ENCODE measurements around the gene KDM2A.

The KDM2A gene

DNA sequence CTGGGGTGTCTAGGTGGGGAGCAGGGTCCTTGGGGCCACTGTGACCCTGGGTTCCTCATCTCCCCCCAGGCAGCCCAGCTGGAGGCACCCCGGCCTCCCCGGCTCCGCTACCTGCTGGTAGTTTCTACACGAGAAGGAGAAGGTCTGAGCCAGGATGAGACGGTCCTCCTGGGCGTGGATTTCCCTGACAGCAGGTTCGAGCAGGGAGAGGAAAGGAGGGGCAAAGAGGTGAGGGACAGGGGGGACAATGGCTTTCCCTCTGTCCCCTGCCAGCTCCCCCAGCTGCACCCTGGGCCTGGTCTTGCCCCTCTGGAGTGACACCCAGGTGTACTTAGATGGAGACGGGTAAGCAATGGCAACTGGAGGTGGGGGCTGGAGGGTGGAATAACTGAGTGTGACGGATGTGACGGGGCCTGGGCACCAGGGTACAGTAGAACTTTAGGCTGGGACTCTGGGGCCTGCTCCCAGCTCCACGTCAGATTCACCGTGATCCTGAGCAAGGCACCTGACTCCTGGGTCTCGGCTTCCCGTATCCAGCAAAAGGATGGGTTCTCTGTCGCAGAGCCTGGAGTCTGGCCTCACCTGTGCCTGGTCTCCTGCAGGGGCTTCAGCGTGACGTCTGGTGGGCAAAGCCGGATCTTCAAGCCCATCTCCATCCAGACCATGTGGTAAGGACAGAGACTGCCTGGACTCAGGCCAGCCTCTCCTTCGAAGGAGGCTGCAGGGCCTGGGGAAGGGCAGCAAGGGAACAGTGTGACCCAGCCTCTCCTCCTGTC is 187.9 kb downstream of the KDM2A start:
- no peak for DNase-seq

DNA sequence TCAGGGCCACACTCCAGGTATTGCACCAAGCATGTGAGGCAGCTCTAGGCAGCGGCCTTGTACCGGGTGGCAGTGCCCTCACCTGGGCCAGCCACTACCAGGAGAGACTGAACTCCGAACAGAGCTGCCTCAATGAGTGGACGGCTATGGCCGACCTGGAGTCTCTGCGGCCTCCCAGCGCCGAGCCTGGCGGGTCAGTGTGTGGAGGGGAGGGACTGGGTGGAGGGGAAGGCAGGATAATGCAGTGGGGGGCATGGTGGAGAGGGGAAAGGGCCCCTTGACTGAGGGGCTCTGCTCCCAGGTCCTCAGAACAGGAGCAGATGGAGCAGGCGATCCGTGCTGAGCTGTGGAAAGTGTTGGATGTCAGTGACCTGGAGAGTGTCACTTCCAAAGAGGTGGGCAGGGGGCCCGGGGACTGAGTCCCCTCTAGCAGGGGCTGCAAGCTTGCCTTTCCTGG is 188.5 kb downstream of the KDM2A start:
- DNase-seq: no peak

All from activated CD8-positive, alpha-beta memory T cell treated with anti-CD3 and anti-CD28 coated beads for 24 hours (primary cell).